Tibial nerve (tissue), 4 donors: ENCODE results near the gene PLD2.

ENCODE experiments used
- CTCF ChIP-seq, 5 experiments: fragments of 200-600 bp in 3 of 5; fragments of 450-650 bp in 2 of 5; sonication (generic) in 3 of 5; IDR thresholded peaks; one replicate each; pipeline ENCODE4 v1.5.1; 2016 to 2019; ENCODE audit warnings: antibody characterized with exemption in 5 of 5, mild to moderate bottlenecking in 3 of 5, moderate library complexity in 2 of 5
- EP300 ChIP-seq, 2 donors: sonication (generic); formaldehyde crosslinking; IDR thresholded peaks; one replicate each; pipeline ENCODE4 v1.6.1; 2017; ENCODE audit warnings: antibody characterized with exemption in 2 of 2, mild to moderate bottlenecking in 1 of 2
- POLR2A ChIP-seq, 2 donors: fragments of 450-650 bp; IDR thresholded peaks; one replicate each; pipeline ENCODE4 v1.6.1; 2017; ENCODE audit warnings: antibody characterized with exemption in 2 of 2, mild to moderate bottlenecking in 2 of 2, moderate library complexity in 2 of 2

- no peak for TF ChIP-seq CTCF (IDR thresholded peaks at IDR 0.05)
- no peak for TF ChIP-seq POLR2A (IDR thresholded peaks at IDR 0.05)
- TF ChIP-seq EP300 (IDR thresholded peaks at IDR 0.05): no peak
Measured at GRCh38 chr17:4772235-4772613, 34.7 kb upstream of the PLD2 start.
